ENCODE measurements around the gene CSNK1E. TPM values are rescaled to one million over a fixed set of nuclear protein-coding genes. Genes with fewer than 3 reads are reported as not detected.

Gene CSNK1E
- total and polyA plus RNA-seq, 2 of the 4 experiments (the other 2 are of a cell fraction) = 116 to 276 TPM

GRCh38 chr22:38246692-38247091, 70.5 kb downstream of the CSNK1E start:
- Histone ChIP-seq H3K27ac (ENCODE audit: insufficient read depth, low read length) (no peak overlapping the region), H4K8ac (ENCODE audit: low read depth in 2 of 2, low read length in 2 of 2) (no peak overlapping the region), H3K4me2 (ENCODE audit: low read depth, low read length) (no peak overlapping the region), H3K56ac (ENCODE audit: extremely low read depth, insufficient read depth, low read length) (no peak overlapping the region), H3K18ac (ENCODE audit: low read depth, low read length) (no peak overlapping the region), H2AK5ac (ENCODE audit: low read depth, low read length) (no peak overlapping the region), H3K4ac (ENCODE audit: low read depth, low read length) (no peak overlapping the region), H3K27me3 (ENCODE audit: control insufficient read depth, insufficient read depth, low read length) (no peaks in the 10 kb centered on the region), H4K20me1 (ENCODE audit: insufficient read depth, low read length) (peaks cover 46% of the 10 kb centered on the region), H2BK15ac (ENCODE audit: low read depth, low read length) (no peak overlapping the region), H3K4me3 (ENCODE audit: insufficient read depth, low read depth, low read length) (no peak overlapping the region), H3K36me3 (ENCODE audit: control insufficient read depth, insufficient read depth, low read length) (peaks cover 34% of the 10 kb centered on the region), H2AK9ac (replicated peaks; ENCODE audit: low read depth, low read length, poor library complexity) (no peak overlapping the region), H3K4me1 (ENCODE audit: control insufficient read depth, insufficient read depth, low read length) (peaks cover 24% of the 10 kb centered on the region), H3K9ac (ENCODE audit: low read depth, low read length) (no peak overlapping the region), H3K9me3 (ENCODE audit: control insufficient read depth, insufficient read depth, low read length) (0 out of 2 replicates have a peak, but pooled peaks cover 3% of the 10 kb centered on the region), H4K5ac (ENCODE audit: low read depth, low read length) (no peak overlapping the region), H3K23ac (ENCODE audit: low read depth, low read length) (no peak overlapping the region), H2AFZ (replicated peaks; ENCODE audit: low read length, poor library complexity) (no peak overlapping the region), H2BK20ac (ENCODE audit: low read depth, low read length) (no peak overlapping the region), H3K14ac (replicated peaks; ENCODE audit: low read depth, low read length) (no peak overlapping the region), H3K79me1 (ENCODE audit: low read depth in 1 of 2, low read length in 2 of 2) (peaks cover 36 to 87% of the 10 kb centered on the region in 2 experiments), H4K91ac (ENCODE audit: insufficient read depth, low read depth, low read length) (no peak overlapping the region), H2BK120ac (ENCODE audit: low read depth, low read length) (no peak overlapping the region), H3K9me1 (ENCODE audit: insufficient read depth, low read length) (peaks cover 23% of the 10 kb centered on the region), H2BK5ac (ENCODE audit: low read depth, low read length, poor library complexity, severe bottlenecking) (no peak overlapping the region)
- 50% methylated on average over 1 of the region's 5 CpGs; no CpG with 5 or more reads in 1 of the 2 experiments for WGBS, 2 experiments (ENCODE audit: extremely low coverage in 2 of 2, insufficient read length in 1 of 2)
- BruUV-seq (replicated peaks) = no TSS peak
- no peak for DNase-seq
- ATAC-seq (ENCODE audit: low read depth) = no peak
- dilution Hi-C loops (cut with HindIII; ENCODE audit: low sequenced_read_pairs, unreplicated experiment) (no loop called here), in situ Hi-C loops (cut with MboI; ENCODE audit: low sequenced_read_pairs) (no loop called here), intact Hi-C loops (cut with micrococcal nuclease) (no loop called here)
- POLR2A ChIA-PET (ENCODE audit: unreplicated experiment) = no interaction called here
- TF ChIP-seq CTCF (conservative IDR thresholded peaks at IDR 0.05; ENCODE audit: low read depth, low read length) (no peak), RAD21 (IDR thresholded peaks at IDR 0.05; ENCODE audit: low read length) (no peak), CHD1 (IDR thresholded peaks at IDR 0.05; ENCODE audit: low read depth, low read length) (no peak), CEBPB (IDR thresholded peaks at IDR 0.05; ENCODE audit: low read depth, low read length) (no peak), POLR2A (IDR thresholded peaks at IDR 0.05; ENCODE audit: low read depth, low read length) (no peak)
- CTCF ChIA-PET = interaction anchor here (0.6 kb wide), 1 partner anchor 47 kb away, joined by 4 read pairs; no protein-coding TSS in a partner anchor

Data from IMR-90 (cell line).